Muscle layer of duodenum (tissue), 2 donors: ENCODE measurements around the gene LRRC57.

Experiments used
- H3K27ac ChIP-seq: one replicate; pipeline ENCODE4 v1.7.0; 2013; ENCODE audit warnings: mild to moderate bottlenecking, low read length
- H3K27me3 ChIP-seq: one replicate; pipeline ENCODE4 v1.7.0; 2013; ENCODE audit warnings: low read depth, mild to moderate bottlenecking, control low read depth, low read length
- H3K36me3 ChIP-seq, 2 donors: one replicate each; pipeline ENCODE4 v1.7.0; 2013; ENCODE audit warnings: low read length in 2 of 2, control low read depth in 1 of 2, mild to moderate bottlenecking in 1 of 2; ENCODE audit not compliant: insufficient read depth in 2 of 2, control insufficient read depth in 1 of 2
- H3K4me1 ChIP-seq, 2 donors: one replicate each; pipeline ENCODE4 v1.7.0; 2013; ENCODE audit warnings: low read length in 2 of 2, mild to moderate bottlenecking in 2 of 2, control low read depth in 1 of 2, moderate library complexity in 1 of 2; ENCODE audit not compliant: insufficient read depth in 2 of 2, control insufficient read depth in 1 of 2
- H3K4me3 ChIP-seq, 2 donors: one replicate each; pipeline ENCODE4 v1.7.0; 2013; ENCODE audit warnings: low read length in 2 of 2, low read depth in 1 of 2, mild to moderate bottlenecking in 1 of 2
- H3K9me3 ChIP-seq, 2 donors: one replicate each; pipeline ENCODE4 v1.7.0; 2013; ENCODE audit warnings: low read length in 2 of 2, control low read depth in 1 of 2, mild to moderate bottlenecking in 1 of 2; ENCODE audit not compliant: control insufficient read depth in 1 of 2
- donor health status: healthy.

LRRC57 gene

GRCh38 chr15:42547918-42548248, 710 bp downstream of the LRRC57 start:
- Histone ChIP-seq H3K4me1 (peaks cover 5 to 23% of the 10 kb centered on the region in 2 donors), H3K27me3 (no peaks in the 10 kb centered on the region), H3K4me3 (peak overlapping the region; percentile 97 to 98), H3K36me3 (peaks cover 5 to 23% of the 10 kb centered on the region in 2 donors), H3K27ac (peak overlapping the region; percentile 94), H3K9me3 (no peaks in the 10 kb centered on the region)

- Histone ChIP-seq H3K27ac (no peak overlapping the region), H3K4me1 (peaks cover 5 to 22% of the 10 kb centered on the region in 2 donors), H3K36me3 (peaks cover 5 to 28% of the 10 kb centered on the region in 2 donors), H3K9me3 (no peaks in the 10 kb centered on the region), H3K4me3 (no peak overlapping the region), H3K27me3 (no peaks in the 10 kb centered on the region)
Observed at GRCh38 chr15:42544853-42545629, 3.6 kb downstream of the LRRC57 start.

GRCh38 chr15:42533246-42533645, 15.3 kb downstream of the LRRC57 start:
- no peaks in the 10 kb centered on the region for H3K27me3 ChIP-seq
- H3K27ac ChIP-seq = no peak overlapping the region
- H3K9me3 ChIP-seq = no peaks in the 10 kb centered on the region
- H3K4me1 ChIP-seq = no peaks in the 10 kb centered on the region
- H3K36me3 ChIP-seq = peaks cover 25 to 57% of the 10 kb centered on the region in 2 donors
- H3K4me3 ChIP-seq = no peak overlapping the region

GRCh38 chr15:42528970-42529369, 19.6 kb downstream of the LRRC57 start:
- Histone ChIP-seq H3K36me3 (peaks cover 28 to 44% of the 10 kb centered on the region in 2 donors), H3K4me3 (no peak overlapping the region), H3K9me3 (no peaks in the 10 kb centered on the region), H3K27me3 (no peaks in the 10 kb centered on the region), H3K4me1 (no peaks in the 10 kb centered on the region), H3K27ac (no peak overlapping the region)

- Histone ChIP-seq H3K27ac (no peak overlapping the region), H3K36me3 (peaks cover 16 to 22% of the 10 kb centered on the region in 2 donors), H3K9me3 (no peaks in the 10 kb centered on the region), H3K4me1 (no peaks in the 10 kb centered on the region), H3K27me3 (no peaks in the 10 kb centered on the region), H3K4me3 (no peak overlapping the region)
Observed at GRCh38 chr15:42523331-42523730, 25.3 kb downstream of the LRRC57 start.

- H3K27ac ChIP-seq = peak overlapping the region; percentile 47
- peaks cover 19 to 23% of the 10 kb centered on the region in 2 donors for H3K36me3 ChIP-seq
- peaks cover 0 to 19% of the 10 kb centered on the region in 2 donors for H3K4me1 ChIP-seq
- H3K27me3 ChIP-seq = no peaks in the 10 kb centered on the region
- no peak overlapping the region for H3K4me3 ChIP-seq
- H3K9me3 ChIP-seq = no peaks in the 10 kb centered on the region
Observed at GRCh38 chr15:42511007-42511391, 37.6 kb downstream of the LRRC57 start.

GRCh38 chr15:42510258-42511006, 38.2 kb downstream of the LRRC57 start:
- Histone ChIP-seq H3K9me3 (no peaks in the 10 kb centered on the region), H3K4me3 (no peak overlapping the region), H3K27me3 (no peaks in the 10 kb centered on the region), H3K4me1 (peaks cover 0 to 19% of the 10 kb centered on the region in 2 donors), H3K27ac (no peak overlapping the region), H3K36me3 (peaks cover 13 to 18% of the 10 kb centered on the region in 2 donors)

- Histone ChIP-seq H3K4me1 (peaks cover 0 to 26% of the 10 kb centered on the region in 2 donors), H3K9me3 (no peaks in the 10 kb centered on the region), H3K27ac (no peak overlapping the region), H3K27me3 (no peaks in the 10 kb centered on the region), H3K36me3 (peaks cover 1 to 5% of the 10 kb centered on the region in 2 donors), H3K4me3 (peak overlapping the region in 1 of 2 donors; percentile 35)
Observed at GRCh38 chr15:42508263-42508690, 40.3 kb downstream of the LRRC57 start.

GRCh38 chr15:42507514-42507913, 41.1 kb downstream of the LRRC57 start:
- Histone ChIP-seq H3K9me3 (no peaks in the 10 kb centered on the region), H3K27ac (no peak overlapping the region), H3K4me1 (peaks cover 0 to 26% of the 10 kb centered on the region in 2 donors), H3K4me3 (peak overlapping the region in 1 of 2 donors; percentile 35), H3K36me3 (no peaks in the 10 kb centered on the region), H3K27me3 (no peaks in the 10 kb centered on the region)

- no peaks in the 10 kb centered on the region for H3K27me3 ChIP-seq
- peaks cover 0 to 31% of the 10 kb centered on the region in 2 donors for H3K4me1 ChIP-seq
- H3K27ac ChIP-seq = peak overlapping the region; percentile 23
- H3K4me3 ChIP-seq = no peak overlapping the region
- no peaks in the 10 kb centered on the region for H3K9me3 ChIP-seq
- no peaks in the 10 kb centered on the region for H3K36me3 ChIP-seq
Observed at GRCh38 chr15:42504631-42505030, 44.0 kb downstream of the LRRC57 start.

- Histone ChIP-seq H3K27ac (no peak overlapping the region), H3K4me1 (peaks cover 0 to 29% of the 10 kb centered on the region in 2 donors), H3K4me3 (no peak overlapping the region)
Observed at GRCh38 chr15:42503825-42504224, 44.8 kb downstream of the LRRC57 start.

More at GRCh38 chr15:42503825-42504224, 44.8 kb downstream of the LRRC57 start:
- no peaks in the 10 kb centered on the region for H3K9me3 ChIP-seq
- no peaks in the 10 kb centered on the region for H3K36me3 ChIP-seq
- no peaks in the 10 kb centered on the region for H3K27me3 ChIP-seq
